ENCODE data around the gene HEATR5B. TPM values are rescaled to one million over a fixed set of nuclear protein-coding genes. Genes with fewer than 3 reads are reported as not detected.

Gene HEATR5B
- polyA plus RNA-seq, 1 of the 3 experiments (the other 2 are of a cell fraction): 10.8 TPM

DNA sequence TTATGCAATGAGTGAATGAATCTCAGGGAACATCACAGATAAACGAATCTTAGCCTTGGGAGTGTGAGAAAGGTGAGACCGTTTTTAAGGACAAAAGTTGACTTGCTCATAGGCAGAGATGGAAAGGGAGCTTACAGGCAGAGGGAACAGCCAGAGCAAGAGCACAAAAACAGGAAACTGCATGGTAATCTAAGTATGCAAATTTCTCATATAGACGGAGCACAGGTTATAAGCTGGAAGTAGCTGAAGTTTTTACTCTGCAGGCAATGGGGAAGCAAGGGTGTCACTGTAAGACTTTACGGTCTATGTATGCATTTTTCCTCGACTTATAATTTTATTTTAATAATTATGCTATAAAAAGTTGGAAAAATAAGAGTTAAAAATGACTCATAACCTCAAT is 73.0 kb downstream of the HEATR5B start:
- no peaks in the 10 kb centered on the region for H3K27me3 ChIP-seq (ENCODE audit: insufficient read depth)
- ChIA-PET CTCF (no interaction called here), POLR2A (no interaction called here)
- H3K36me3 ChIP-seq (replicated peaks in 1 of 2; ENCODE audit: control insufficient read depth in 1 of 2, insufficient read depth in 2 of 2, low read length in 1 of 2): peaks cover 57 to 59% of the 10 kb centered on the region in 2 experiments
- DNase-seq: no peak
- H3K4me1 ChIP-seq (ENCODE audit: control insufficient read depth in 1 of 2, insufficient read depth in 2 of 2, low read depth in 1 of 2, low read length in 1 of 2): no peaks in the 10 kb centered on the region
- H2AFZ ChIP-seq (ENCODE audit: low read depth): no peak overlapping the region
- no peaks in the 10 kb centered on the region for H3F3A ChIP-seq (replicated peaks; ENCODE audit: insufficient read depth)
- 93% methylated on average over 5 of the region's 5 CpGs for WGBS (ENCODE audit: low lambda C conversion rate)
- no peak for TF ChIP-seq GATA2 (CRISPR knock-in tag; IDR thresholded peaks at IDR 0.05)
- TF ChIP-seq ELF1 (IDR thresholded peaks at IDR 0.05): no peak
- H3K9me2 ChIP-seq: no peaks in the 10 kb centered on the region
- no peak overlapping the region; a peak in 1 of 4 replicates for H3K27ac ChIP-seq (ENCODE audit: low read depth in 2 of 2, low read length in 1 of 2)
- H3K79me2 ChIP-seq (ENCODE audit: insufficient read depth): no peaks in the 10 kb centered on the region
- no peak overlapping the region for H3K4me3 ChIP-seq (ENCODE audit: low read depth in 2 of 2, low read length in 1 of 2)
- no peak overlapping the region for H3K4me2 ChIP-seq
- no peak overlapping the region for H3K9ac ChIP-seq
- H3K9me3 ChIP-seq: no peaks in the 10 kb centered on the region
- no peaks in the 10 kb centered on the region for H4K20me1 ChIP-seq (ENCODE audit: insufficient read depth)

DNA sequence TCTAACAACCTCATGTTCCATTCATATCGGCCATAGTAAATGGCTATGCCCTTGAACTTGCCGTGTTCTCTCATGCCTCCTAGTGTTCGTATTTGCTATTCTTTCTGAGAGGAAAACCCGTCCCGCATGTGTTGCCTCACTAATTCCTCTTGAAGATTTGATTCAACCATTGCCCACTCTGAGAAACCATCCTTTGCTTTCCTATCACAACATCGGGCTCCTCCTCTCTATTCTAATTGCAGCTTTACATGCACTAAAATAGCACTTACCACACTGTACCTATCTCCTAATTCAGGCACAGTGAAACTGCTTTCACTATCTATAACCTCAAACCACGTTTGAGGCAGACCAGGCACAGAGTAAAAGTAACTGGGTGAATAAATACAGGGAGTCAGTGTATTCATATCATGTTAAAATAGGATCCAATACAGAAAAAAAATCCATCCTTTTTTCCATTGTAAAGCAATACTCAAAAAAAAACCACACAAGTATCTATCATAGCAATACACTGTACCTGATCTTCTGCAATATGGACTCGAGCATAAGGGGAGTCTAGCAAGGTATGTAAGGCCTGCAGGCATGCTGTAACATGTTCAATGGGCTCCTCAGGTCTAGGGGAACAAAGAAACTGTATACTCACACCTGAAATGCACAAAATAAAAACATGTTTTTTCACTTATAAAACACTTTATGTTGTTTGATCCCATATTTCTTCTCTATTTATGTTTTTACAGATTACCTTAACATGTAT is 78.9 kb downstream of the HEATR5B start:
- POLR2A ChIA-PET: no interaction called here

More for the DNA sequence above, 78.9 kb downstream of the HEATR5B start:
- H3K36me3 ChIP-seq (replicated peaks in 1 of 2; ENCODE audit: control insufficient read depth in 1 of 2, insufficient read depth in 2 of 2, low read length in 1 of 2): peaks cover 66 to 76% of the 10 kb centered on the region in 2 experiments
- no peaks in the 10 kb centered on the region for H3K79me2 ChIP-seq (ENCODE audit: insufficient read depth)
- H3K4me2 ChIP-seq: no peak overlapping the region
- TF ChIP-seq, protein P1, sequence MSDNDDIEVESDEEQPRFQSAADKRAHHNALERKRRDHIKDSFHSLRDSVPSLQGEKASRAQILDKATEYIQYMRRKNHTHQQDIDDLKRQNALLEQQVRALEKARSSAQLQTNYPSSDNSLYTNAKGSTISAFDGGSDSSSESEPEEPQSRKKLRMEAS (IDR thresholded peaks at IDR 0.05; ENCODE audit: low read depth): no peak
- no peak for TF ChIP-seq NFIC (IDR thresholded peaks at IDR 0.05; ENCODE audit: borderline replicate concordance)
- no peak for TF ChIP-seq NRF1 (IDR thresholded peaks at IDR 0.05; ENCODE audit: low read depth, low read length)
- peak; percentile 42; the same call in 1 of the 2 replicates for TF ChIP-seq SMC3 (IDR thresholded peaks at IDR 0.05; ENCODE audit: low read depth, low read length)
- TF ChIP-seq, protein P2, sequence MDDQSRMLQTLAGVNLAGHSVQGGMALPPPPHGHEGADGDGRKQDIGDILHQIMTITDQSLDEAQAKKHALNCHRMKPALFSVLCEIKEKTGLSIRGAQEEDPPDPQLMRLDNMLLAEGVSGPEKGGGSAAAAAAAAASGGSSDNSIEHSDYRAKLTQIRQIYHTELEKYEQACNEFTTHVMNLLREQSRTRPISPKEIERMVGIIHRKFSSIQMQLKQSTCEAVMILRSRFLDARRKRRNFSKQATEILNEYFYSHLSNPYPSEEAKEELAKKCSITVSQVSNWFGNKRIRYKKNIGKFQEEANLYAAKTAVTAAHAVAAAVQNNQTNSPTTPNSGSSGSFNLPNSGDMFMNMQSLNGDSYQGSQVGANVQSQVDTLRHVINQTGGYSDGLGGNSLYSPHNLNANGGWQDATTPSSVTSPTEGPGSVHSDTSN (IDR thresholded peaks at IDR 0.05): no peak
- peak; percentile 73 for TF ChIP-seq RAD21 (IDR thresholded peaks at IDR 0.05; ENCODE audit: low read length)
- TF ChIP-seq FOXM1 (IDR thresholded peaks at IDR 0.05; ENCODE audit: low read depth): no peak
- TF ChIP-seq, protein P3, sequence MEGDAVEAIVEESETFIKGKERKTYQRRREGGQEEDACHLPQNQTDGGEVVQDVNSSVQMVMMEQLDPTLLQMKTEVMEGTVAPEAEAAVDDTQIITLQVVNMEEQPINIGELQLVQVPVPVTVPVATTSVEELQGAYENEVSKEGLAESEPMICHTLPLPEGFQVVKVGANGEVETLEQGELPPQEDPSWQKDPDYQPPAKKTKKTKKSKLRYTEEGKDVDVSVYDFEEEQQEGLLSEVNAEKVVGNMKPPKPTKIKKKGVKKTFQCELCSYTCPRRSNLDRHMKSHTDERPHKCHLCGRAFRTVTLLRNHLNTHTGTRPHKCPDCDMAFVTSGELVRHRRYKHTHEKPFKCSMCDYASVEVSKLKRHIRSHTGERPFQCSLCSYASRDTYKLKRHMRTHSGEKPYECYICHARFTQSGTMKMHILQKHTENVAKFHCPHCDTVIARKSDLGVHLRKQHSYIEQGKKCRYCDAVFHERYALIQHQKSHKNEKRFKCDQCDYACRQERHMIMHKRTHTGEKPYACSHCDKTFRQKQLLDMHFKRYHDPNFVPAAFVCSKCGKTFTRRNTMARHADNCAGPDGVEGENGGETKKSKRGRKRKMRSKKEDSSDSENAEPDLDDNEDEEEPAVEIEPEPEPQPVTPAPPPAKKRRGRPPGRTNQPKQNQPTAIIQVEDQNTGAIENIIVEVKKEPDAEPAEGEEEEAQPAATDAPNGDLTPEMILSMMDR (IDR thresholded peaks at IDR 0.05): peak; percentile 54
- no peak for TF ChIP-seq FOXJ3 (CRISPR knock-in tag; IDR thresholded peaks at IDR 0.05)
- peaks cover 0 to 5% of the 10 kb centered on the region in 2 experiments; a peak in 1 of 4 replicates for H3K4me1 ChIP-seq (ENCODE audit: control insufficient read depth in 1 of 2, insufficient read depth in 2 of 2, low read depth in 1 of 2, low read length in 1 of 2)
- no peaks in the 10 kb centered on the region for H3K9me2 ChIP-seq
- no peaks in the 10 kb centered on the region for H4K20me1 ChIP-seq (ENCODE audit: insufficient read depth)
- no peak overlapping the region for H3K9ac ChIP-seq
- 83% methylated on average over 8 of the region's 8 CpGs for WGBS (ENCODE audit: low lambda C conversion rate)
- CTCF ChIA-PET: interaction anchor here (0.7 to 2.6 kb wide), 9 partner anchors 15 to 225 kb away, joined by 3 to 8 read pairs (median 3); partner anchors contain the start of gene STRN
- H2AFZ ChIP-seq (ENCODE audit: low read depth): no peak overlapping the region
- H3K27me3 ChIP-seq (ENCODE audit: insufficient read depth): no peaks in the 10 kb centered on the region
- peak; percentile 36 for DNase-seq
- no peak overlapping the region for H3K4me3 ChIP-seq (ENCODE audit: low read depth in 2 of 2, low read length in 1 of 2)
- H3K9me3 ChIP-seq: no peaks in the 10 kb centered on the region
- H3F3A ChIP-seq (replicated peaks; ENCODE audit: insufficient read depth): peaks cover 5% of the 10 kb centered on the region
- peak overlapping the region in 1 of 2 experiments; percentile 26; a peak in 1 of 4 replicates for H3K27ac ChIP-seq (ENCODE audit: low read depth in 2 of 2, low read length in 1 of 2)

Measured in SK-N-SH (cell line).